Kidney (tissue), 14 donors: Measurements from ENCODE around the gene AJAP1. TPM values are rescaled to one million over a fixed set of nuclear protein-coding genes. Genes with fewer than 3 reads are reported as not detected.

Experiments
- DNase-seq, 5 donors: peaks; one replicate each; pipeline ENCODE4 v3.0.0-alpha.2; 2013 to 2020
- FAIRE-seq: peaks from 2 replicates; lab custom pipeline; 2012; peaks lifted over from hg19 to GRCh38; lab: Jason Lieb, UNC
- H3K27ac ChIP-seq, 2 donors: one replicate each; pipeline ENCODE4 v1.7.0; 2013; ENCODE audit warnings: low read depth in 2 of 2, low read length in 2 of 2, inconsistent platforms in 1 of 2
- H3K27me3 ChIP-seq: one replicate; pipeline ENCODE4 v1.7.1; 2013; ENCODE audit warnings: low read length, inconsistent platforms; ENCODE audit not compliant: control insufficient read depth, insufficient read depth
- H3K36me3 ChIP-seq, 3 donors: one replicate each; pipeline versions ENCODE4 v1.7.0 to v1.7.1; 2013; ENCODE audit warnings: low read length in 3 of 3, control low read depth in 1 of 3, inconsistent platforms in 1 of 3; ENCODE audit not compliant: insufficient read depth in 3 of 3, control insufficient read depth in 2 of 3
- H3K4me1 ChIP-seq, 3 donors: one replicate each; pipeline versions ENCODE4 v1.7.0 to v1.7.1; 2013; ENCODE audit warnings: low read length in 3 of 3, inconsistent platforms in 1 of 3, low read depth in 1 of 3; ENCODE audit not compliant: control insufficient read depth in 2 of 3, insufficient read depth in 2 of 3
- H3K4me3 ChIP-seq, 3 donors: one replicate each; pipeline versions ENCODE4 v1.7.0 to v1.8.1; 2013; ENCODE audit warnings: low read length in 3 of 3, control low read depth in 1 of 3, inconsistent platforms in 1 of 3
- H3K9ac ChIP-seq, 3 donors: one replicate each; pipeline versions ENCODE4 v1.7.0 to v1.7.1; 2013; ENCODE audit warnings: low read length in 3 of 3, control low read depth in 1 of 3, inconsistent platforms in 1 of 3
- H3K9me3 ChIP-seq, 3 donors: one replicate each; pipeline versions ENCODE4 v1.7.0 to v1.7.1; 2013; ENCODE audit warnings: low read length in 3 of 3, control low read depth in 1 of 3, inconsistent platforms in 1 of 3; ENCODE audit not compliant: control insufficient read depth in 2 of 3, insufficient read depth in 1 of 3
- CTCF ChIP-seq: IDR thresholded peaks from 3 replicates; pipeline ENCODE4 v1.5.1; 2012; ENCODE audit warnings: mild to moderate bottlenecking, moderate library complexity, borderline replicate concordance; ENCODE audit not compliant: insufficient read depth; ENCODE audit errors: extremely low read depth
- intact Hi-C: fragments of 100-400 bp; cut with DNase I; formaldehyde crosslinking; loops from one replicate; pipeline ENCODE4 v1.11.1; 2022
- polyA plus RNA-seq: library from polyadenylated mRNA; stranded (reverse); fragments of 350-450 nt; fragmentation: Illumina TruSeq; extraction: RNeasy Lipid Tissue Mini Kit (QIAGEN cat#74804); gene quantifications from one replicate; pipeline ENCODE4 v1.2.3, GENCODE V29; 2014; ENCODE audit warnings: low read depth, low replicate concordance; ENCODE audit not compliant: insufficient read depth
- total RNA-seq: library from RNA; stranded (reverse); fragmentation: NEBNext Ultra II Directional; extraction: Animal tissue kit (Norgen Biotek cat#: 25700); gene quantifications from one replicate; pipeline ENCODE4 v1.2.1, GENCODE V29; 2021
- donor health status: control.
- donor health status: control.
- donor health status: control.
- donor health status: control.
- donor health status: control.
- donor health status: DM: yes; HTN: yes; CAD: no.
- donor health status: Normal renal cell carcinoma (clear cell type).

The AJAP1 gene
- total and polyA plus RNA-seq, 2 donors from 2014 or later = 2.7 to 5.5 TPM

GRCh38 chr1:4657244-4657789, 2.9 kb downstream of the AJAP1 start:
- Histone ChIP-seq H3K27me3 (peaks cover 20% of the 10 kb centered on the region), H3K9ac (no peak overlapping the region)
- no peak for DNase-seq

GRCh38 chr1:4657960-4658541, 3.6 kb downstream of the AJAP1 start:
- DNase-seq (peak in 1 of 5 donors; percentile 59), FAIRE-seq (no peak)
- H3K9ac ChIP-seq = no peak overlapping the region
- H3K36me3 ChIP-seq = no peaks in the 10 kb centered on the region
- H3K4me3 ChIP-seq = peak overlapping the region in 1 of 3 donors; percentile 37
- H3K27me3 ChIP-seq = peaks cover 16% of the 10 kb centered on the region
- H3K27ac ChIP-seq = no peak overlapping the region
- no peak for TF ChIP-seq CTCF
- intact Hi-C loops = loop anchor here (10.0 kb wide), 1 partner anchor 1087 kb away; no protein-coding TSS in a partner anchor
- H3K9me3 ChIP-seq = no peaks in the 10 kb centered on the region
- peaks cover 0 to 6% (median 5%) of the 10 kb centered on the region in 3 donors for H3K4me1 ChIP-seq

More at GRCh38 chr1:4657244-4657789, 2.9 kb downstream of the AJAP1 start:
- no peak overlapping the region for H3K27ac ChIP-seq
- intact Hi-C loops = loop anchor here (10.0 kb wide), 1 partner anchor 1087 kb away; no protein-coding TSS in a partner anchor
- FAIRE-seq = no peak
- H3K9me3 ChIP-seq = no peaks in the 10 kb centered on the region
- H3K36me3 ChIP-seq = no peaks in the 10 kb centered on the region
- H3K4me1 ChIP-seq = peaks cover 0 to 11% (median 5%) of the 10 kb centered on the region in 3 donors
- H3K4me3 ChIP-seq = peak overlapping the region in 1 of 3 donors; percentile 48
- no peak for TF ChIP-seq CTCF

GRCh38 chr1:4658643-4659628, 4.5 kb downstream of the AJAP1 start:
- TF ChIP-seq CTCF = no peak
- Histone ChIP-seq H3K27me3 (peaks cover 9% of the 10 kb centered on the region), H3K9me3 (no peaks in the 10 kb centered on the region), H3K27ac (no peak overlapping the region), H3K4me1 (peaks cover 0 to 3% (median 0%) of the 10 kb centered on the region in 3 donors), H3K9ac (no peak overlapping the region), H3K4me3 (peak overlapping the region in 1 of 3 donors; percentile 37), H3K36me3 (no peaks in the 10 kb centered on the region)
- FAIRE-seq = no peak
- DNase-seq = peak in 1 of 5 donors; percentile 21
- intact Hi-C loops = loop anchor here (10.0 kb wide), 1 partner anchor 1086 kb away; no protein-coding TSS in a partner anchor
